Mesendoderm (in vitro differentiated cells): ENCODE results near the gene SLC13A3.

Experiments
- DNase-seq: peaks from one replicate; pipeline ENCODE4 v3.0.0; 2013
- H2AK5ac ChIP-seq: 2 replicates; pipeline ENCODE4 v1.6.1; 2013; ENCODE audit warnings: low read length, inconsistent platforms
- H2BK120ac ChIP-seq: 2 replicates; pipeline ENCODE4 v1.6.1; 2013; ENCODE audit warnings: low read depth, mild to moderate bottlenecking, low read length, moderate library complexity, mixed read lengths
- H2BK15ac ChIP-seq: replicated peaks from 2 replicates; pipeline ENCODE4 v1.6.1; 2013; ENCODE audit warnings: low read depth, mild to moderate bottlenecking, moderate library complexity
- H2BK5ac ChIP-seq: 2 replicates; pipeline ENCODE4 v1.6.1; 2013; ENCODE audit warnings: low read length, inconsistent platforms
- H3K18ac ChIP-seq: 2 replicates; pipeline ENCODE4 v1.6.1; 2013; ENCODE audit warnings: mild to moderate bottlenecking, low read length, mixed read lengths
- H3K23ac ChIP-seq: one replicate; pipeline ENCODE4 v1.6.1; 2013; ENCODE audit warnings: low read length
- H3K27ac ChIP-seq: 2 replicates; pipeline ENCODE4 v1.5.1; 2013; ENCODE audit warnings: low read depth, mild to moderate bottlenecking, inconsistent platforms, low read length, moderate library complexity
- H3K27me3 ChIP-seq: 2 replicates; pipeline ENCODE4 v1.6.1; 2013; ENCODE audit warnings: low read length, control low read depth, mild to moderate bottlenecking, inconsistent platforms; ENCODE audit not compliant: insufficient read depth, poor library complexity
- H3K36me3 ChIP-seq: 2 replicates; pipeline ENCODE4 v1.6.1; 2013; ENCODE audit warnings: low read length, inconsistent platforms; ENCODE audit not compliant: control insufficient read depth, insufficient read depth
- H3K4ac ChIP-seq: one replicate; pipeline ENCODE4 v1.6.1; 2013; ENCODE audit warnings: low read depth, mild to moderate bottlenecking, low read length, moderate library complexity
- H3K4me1 ChIP-seq: 2 replicates; pipeline ENCODE4 v1.6.1; 2013; ENCODE audit warnings: low read depth, low read length, inconsistent platforms; ENCODE audit not compliant: control insufficient read depth
- H3K4me2 ChIP-seq: 2 replicates; pipeline ENCODE4 v1.6.1; 2013; ENCODE audit warnings: low read length
- H3K4me3 ChIP-seq: 2 replicates; pipeline ENCODE4 v1.5.1; 2013; ENCODE audit warnings: mild to moderate bottlenecking, low read length
- H3K56ac ChIP-seq: one replicate; pipeline ENCODE4 v1.6.1; 2013; ENCODE audit warnings: low read length
- H3K79me1 ChIP-seq: 2 replicates; pipeline ENCODE4 v1.6.1; 2013; ENCODE audit warnings: low read length, inconsistent platforms
- H3K79me2 ChIP-seq: 2 replicates; pipeline ENCODE4 v1.6.1; 2013; ENCODE audit warnings: mild to moderate bottlenecking, low read length; ENCODE audit not compliant: control insufficient read depth, insufficient read depth
- H3K9ac ChIP-seq: 2 replicates; pipeline ENCODE4 v1.6.1; 2013; ENCODE audit warnings: low read length, inconsistent platforms
- H4K5ac ChIP-seq: one replicate; pipeline ENCODE4 v1.6.1; 2013; ENCODE audit warnings: low read length
- H4K8ac ChIP-seq: one replicate; pipeline ENCODE4 v1.6.1; 2013; ENCODE audit warnings: low read depth, mild to moderate bottlenecking, control low read depth, low read length, moderate library complexity
- WGBS: extraction: QIAGEN DNeasy Blood & Tissue Kit; methylation state at CpG from one replicate; pipeline ENCODE4 v1.1.7; 2013; ENCODE audit warnings: low lambda C conversion rate, missing lambda C conversion rate; ENCODE audit not compliant: insufficient coverage; ENCODE audit errors: extremely low coverage; 5-methylcytosine and 5-hydroxymethylcytosine counted together

SLC13A3 gene

DNA sequence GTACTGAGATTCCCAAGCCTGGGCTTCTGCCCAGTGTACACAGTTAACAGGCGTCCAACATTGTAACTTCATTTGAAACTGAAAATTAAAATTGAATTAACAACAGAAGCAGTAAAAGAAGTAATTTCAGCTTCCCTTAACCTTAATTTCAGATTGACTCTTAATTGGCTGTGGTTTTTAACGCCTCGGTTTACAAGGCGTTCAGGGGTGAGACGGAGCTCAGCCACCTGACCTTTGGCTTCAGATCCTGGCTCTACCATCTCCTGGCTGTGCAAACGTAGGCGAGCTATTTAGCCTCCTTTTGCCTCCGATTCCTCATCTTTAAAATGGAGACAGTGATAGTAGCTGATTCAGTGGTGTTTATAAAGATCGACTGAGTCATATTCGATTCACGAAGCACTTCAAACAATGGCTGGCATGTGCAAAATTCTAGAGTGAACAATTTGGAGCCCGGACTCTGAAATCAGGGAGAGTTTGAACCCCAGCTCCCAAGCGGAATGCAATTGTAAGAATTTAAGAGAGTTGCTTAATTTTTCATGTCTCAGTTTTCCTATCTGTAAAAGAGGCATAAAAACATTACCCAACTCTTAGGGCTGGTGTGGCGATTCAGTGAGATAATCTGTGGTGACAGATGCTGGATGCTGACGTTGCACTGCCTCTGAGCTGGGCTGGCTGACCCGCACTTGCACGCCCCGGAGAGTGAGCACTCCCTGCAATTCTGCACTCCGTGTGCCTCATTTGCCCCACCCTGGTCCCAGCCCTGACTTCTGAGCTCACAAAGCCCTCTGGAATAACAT is 77.3 kb downstream of the SLC13A3 start:
- H3K36me3 ChIP-seq = no peaks in the 10 kb centered on the region

GRCh38 chr20:46573234-46573633 is 78.0 kb downstream of the SLC13A3 start:
- H2AK5ac ChIP-seq = no peak overlapping the region
- H3K23ac ChIP-seq = no peak overlapping the region
- H3K4ac ChIP-seq = no peak overlapping the region
- no peak overlapping the region for H2BK5ac ChIP-seq
- no peak overlapping the region for H2BK15ac ChIP-seq
- DNase-seq = no peak
- H3K79me2 ChIP-seq = no peaks in the 10 kb centered on the region
- no peak overlapping the region for H4K5ac ChIP-seq
- no peak overlapping the region for H3K27ac ChIP-seq
- no peaks in the 10 kb centered on the region for H3K79me1 ChIP-seq
- H2BK120ac ChIP-seq = no peak overlapping the region
- H3K4me2 ChIP-seq = no peak overlapping the region
- no CpG with 5 or more reads among the region's 6 CpGs for WGBS
- H3K36me3 ChIP-seq = no peaks in the 10 kb centered on the region
- no peak overlapping the region for H3K18ac ChIP-seq
- H3K4me3 ChIP-seq = no peak overlapping the region
- no peak overlapping the region for H3K56ac ChIP-seq
- H3K9ac ChIP-seq = no peak overlapping the region
- H3K27me3 ChIP-seq = no peaks in the 10 kb centered on the region
- H4K8ac ChIP-seq = no peak overlapping the region
- H3K4me1 ChIP-seq = no peaks in the 10 kb centered on the region

More for the DNA sequence above, 77.3 kb downstream of the SLC13A3 start:
- H3K4ac ChIP-seq = no peak overlapping the region
- no peak overlapping the region for H3K27ac ChIP-seq
- no peak overlapping the region for H2AK5ac ChIP-seq
- H3K79me1 ChIP-seq = no peaks in the 10 kb centered on the region
- no peaks in the 10 kb centered on the region for H3K4me1 ChIP-seq
- no peaks in the 10 kb centered on the region for H3K79me2 ChIP-seq
- no peak for DNase-seq
- WGBS = no CpG with 5 or more reads among the region's 19 CpGs
- H2BK15ac ChIP-seq = no peak overlapping the region
- no peak overlapping the region for H3K9ac ChIP-seq
- H4K8ac ChIP-seq = no peak overlapping the region
- H3K4me2 ChIP-seq = no peak overlapping the region
- no peak overlapping the region for H3K56ac ChIP-seq
- no peak overlapping the region for H4K5ac ChIP-seq
- no peak overlapping the region for H3K18ac ChIP-seq
- no peaks in the 10 kb centered on the region for H3K27me3 ChIP-seq
- H2BK120ac ChIP-seq = no peak overlapping the region
- no peak overlapping the region for H2BK5ac ChIP-seq
- no peak overlapping the region for H3K4me3 ChIP-seq
- no peak overlapping the region for H3K23ac ChIP-seq

DNA sequence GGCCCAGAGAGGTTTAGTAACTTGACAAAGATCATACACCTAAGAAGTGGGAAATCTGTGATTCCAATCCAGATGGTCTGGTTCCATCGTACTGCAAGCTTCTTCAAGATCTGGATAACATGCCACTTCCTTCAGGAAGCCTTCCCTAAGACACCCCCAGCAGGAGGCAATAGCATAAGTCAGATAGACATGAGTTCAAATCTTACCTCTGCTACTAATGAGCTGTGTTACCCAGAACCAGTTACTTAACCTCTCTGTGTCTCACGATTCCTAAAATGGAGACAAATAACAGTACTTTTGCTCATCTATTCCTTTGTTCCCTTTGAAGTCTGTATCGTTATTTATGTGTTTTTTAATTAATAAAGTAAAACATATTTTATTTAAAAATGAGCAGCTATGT is 78.5 kb downstream of the SLC13A3 start:
- Histone ChIP-seq H3K36me3 (no peaks in the 10 kb centered on the region), H3K56ac (no peak overlapping the region), H3K27me3 (no peaks in the 10 kb centered on the region), H2AK5ac (no peak overlapping the region), H3K18ac (no peak overlapping the region), H3K4ac (no peak overlapping the region), H3K23ac (no peak overlapping the region), H3K4me2 (no peak overlapping the region), H3K4me1 (no peaks in the 10 kb centered on the region), H2BK5ac (no peak overlapping the region), H4K8ac (no peak overlapping the region), H3K27ac (no peak overlapping the region), H2BK120ac (no peak overlapping the region), H4K5ac (no peak overlapping the region), H3K9ac (no peak overlapping the region), H3K4me3 (no peak overlapping the region), H3K79me2 (no peaks in the 10 kb centered on the region), H3K79me1 (no peaks in the 10 kb centered on the region), H2BK15ac (no peak overlapping the region)
- DNase-seq = no peak
- no CpG with 5 or more reads among the region's 3 CpGs for WGBS

GRCh38 chr20:46572153-46572552 is 79.1 kb downstream of the SLC13A3 start:
- H3K4ac ChIP-seq = no peak overlapping the region
- H3K36me3 ChIP-seq = no peaks in the 10 kb centered on the region
- H2BK120ac ChIP-seq = no peak overlapping the region
- no CpG with 5 or more reads among the region's 8 CpGs for WGBS
- H3K4me1 ChIP-seq = no peaks in the 10 kb centered on the region
- H2BK15ac ChIP-seq = no peak overlapping the region
- no peaks in the 10 kb centered on the region for H3K27me3 ChIP-seq
- H3K27ac ChIP-seq = no peak overlapping the region
- H3K9ac ChIP-seq = no peak overlapping the region
- H3K79me2 ChIP-seq = no peaks in the 10 kb centered on the region
- no peak overlapping the region for H3K56ac ChIP-seq
- no peak overlapping the region for H3K18ac ChIP-seq
- no peak overlapping the region for H4K8ac ChIP-seq
- H3K4me2 ChIP-seq = no peak overlapping the region
- no peak overlapping the region for H4K5ac ChIP-seq
- no peak overlapping the region for H3K23ac ChIP-seq
- no peak overlapping the region for H3K4me3 ChIP-seq
- no peak overlapping the region for H2AK5ac ChIP-seq
- no peaks in the 10 kb centered on the region for H3K79me1 ChIP-seq
- H2BK5ac ChIP-seq = no peak overlapping the region
- DNase-seq = no peak

- no peaks in the 10 kb centered on the region for H3K79me2 ChIP-seq
- H3K4me3 ChIP-seq = no peak overlapping the region
- no peak overlapping the region for H3K56ac ChIP-seq
- H3K79me1 ChIP-seq = no peaks in the 10 kb centered on the region
- no peak overlapping the region for H3K4me2 ChIP-seq
- H3K27ac ChIP-seq = no peak overlapping the region
- no peak overlapping the region for H2BK5ac ChIP-seq
- no peak overlapping the region for H4K5ac ChIP-seq
- H4K8ac ChIP-seq = no peak overlapping the region
- H2BK15ac ChIP-seq = no peak overlapping the region
- H3K36me3 ChIP-seq = no peaks in the 10 kb centered on the region
- H2BK120ac ChIP-seq = no peak overlapping the region
- H3K27me3 ChIP-seq = no peaks in the 10 kb centered on the region
- no peak overlapping the region for H3K4ac ChIP-seq
- no peak overlapping the region for H3K9ac ChIP-seq
- H3K23ac ChIP-seq = no peak overlapping the region
- H3K18ac ChIP-seq = no peak overlapping the region
- DNase-seq = no peak
- no peaks in the 10 kb centered on the region for H3K4me1 ChIP-seq
- WGBS = no CpG with 5 or more reads among the region's 2 CpGs
- H2AK5ac ChIP-seq = no peak overlapping the region
Observed at GRCh38 chr20:46571418-46571817, 79.8 kb downstream of the SLC13A3 start.

DNA sequence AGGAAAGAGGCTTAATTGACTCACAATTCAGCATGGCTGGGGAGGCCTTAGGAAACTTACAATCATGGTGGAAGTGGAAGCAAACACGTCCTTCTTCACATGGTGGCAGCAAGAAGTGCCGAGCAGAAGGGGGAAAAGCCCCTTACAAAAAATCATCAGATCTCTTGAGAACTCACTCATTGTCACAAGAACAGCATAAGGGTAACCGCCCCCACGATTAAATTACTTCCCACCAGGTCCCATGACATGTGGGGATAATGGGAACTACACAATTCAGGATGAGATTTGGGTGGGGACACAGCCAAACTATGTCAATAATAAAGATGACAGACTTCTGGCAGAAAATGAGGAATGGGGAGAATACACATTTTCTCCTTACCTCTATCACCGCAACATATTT is 80.3 kb downstream of the SLC13A3 start:
- no peaks in the 10 kb centered on the region for H3K79me2 ChIP-seq
- no peak overlapping the region for H3K4ac ChIP-seq
- H3K4me3 ChIP-seq = no peak overlapping the region
- H4K8ac ChIP-seq = no peak overlapping the region
- H3K9ac ChIP-seq = no peak overlapping the region
- H2AK5ac ChIP-seq = no peak overlapping the region
- no peak overlapping the region for H3K56ac ChIP-seq
- H3K4me1 ChIP-seq = no peaks in the 10 kb centered on the region
- no peaks in the 10 kb centered on the region for H3K27me3 ChIP-seq
- no peak overlapping the region for H2BK120ac ChIP-seq
- no peak for DNase-seq
- no CpG with 5 or more reads among the region's 5 CpGs for WGBS
- H3K23ac ChIP-seq = no peak overlapping the region
- H3K36me3 ChIP-seq = no peaks in the 10 kb centered on the region
- no peak overlapping the region for H3K27ac ChIP-seq
- no peak overlapping the region for H4K5ac ChIP-seq
- no peak overlapping the region for H2BK15ac ChIP-seq
- no peaks in the 10 kb centered on the region for H3K79me1 ChIP-seq
- no peak overlapping the region for H2BK5ac ChIP-seq
- H3K18ac ChIP-seq = no peak overlapping the region
- H3K4me2 ChIP-seq = no peak overlapping the region
